ENCODE results near the gene TEX22. TPM values are rescaled to one million over a fixed set of nuclear protein-coding genes. Genes with fewer than 3 reads are reported as not detected.

The TEX22 gene
- 1 to 10 TPM in 1 of 2 donors, under 1 TPM in 1; 0.95 to 3.7 TPM for total RNA-seq

- Mint-ChIP-seq H3K27ac (peak within 1 kb of the TSS; percentile 74), H3K4me1 (peaks cover 5% of the 10 kb centered on the region), H3K9me3 (peaks cover 9% of the 10 kb centered on the region), H3K4me3 (peak within 1 kb of the TSS; percentile 72), H3K27me3 (no peaks in the 10 kb centered on the region), H3K36me3 (ENCODE audit: low read depth) (peaks cover 18% of the 10 kb centered on the region)
- ATAC-seq (replicated peaks), result peak; percentile 92
These were observed at the start of gene TEX22 for GRCh38 chr14:105398044-105398725. TSS of gene TEX22 (plus strand) at chr14:105398538. CDS start at chr14:105399341, 803 bp downstream.

DNA sequence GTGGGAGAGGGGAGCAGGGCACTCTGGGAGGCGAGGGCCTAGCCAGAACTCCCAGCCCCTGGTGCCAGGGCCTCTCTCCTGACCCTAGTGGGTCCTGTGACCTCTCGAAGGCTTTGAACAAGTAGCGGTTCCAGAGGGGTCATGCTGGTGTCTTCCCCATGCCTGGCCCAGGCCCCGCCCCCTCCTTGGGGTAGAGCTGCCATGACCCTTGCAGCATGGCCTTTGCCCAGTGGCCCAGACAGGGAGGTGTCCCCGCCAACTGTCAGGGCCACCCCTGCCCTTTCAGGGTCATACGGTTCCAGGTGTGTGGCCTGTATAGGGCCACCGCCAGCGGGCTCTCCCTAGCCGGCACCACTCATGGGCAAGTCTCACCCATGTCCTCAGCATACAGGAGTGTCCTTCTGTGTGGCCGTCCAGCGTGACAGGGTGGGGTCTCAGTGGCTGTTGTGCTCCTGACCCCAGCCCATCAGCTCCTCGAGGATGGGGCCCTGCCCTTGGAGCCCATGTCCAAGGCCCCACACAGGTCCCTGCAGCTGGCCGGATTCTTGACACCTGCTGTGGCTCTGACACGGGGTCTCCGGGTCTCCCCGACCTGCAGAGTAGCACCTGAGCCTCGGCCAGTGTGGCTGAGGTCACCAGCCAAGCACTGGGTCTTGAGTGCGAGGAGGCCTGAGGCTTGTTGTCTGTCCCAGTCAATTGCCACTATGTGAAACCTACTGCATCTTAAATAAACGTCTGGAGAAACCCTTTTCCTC lies 49.2 kb upstream of the TEX22 start:
- Mint-ChIP-seq H3K4me1 (no peaks in the 10 kb centered on the region), H3K27ac (no peak overlapping the region)
- ATAC-seq (replicated peaks), result no peak

GRCh38 chr14:105349992-105350391 lies 48.3 kb upstream of the TEX22 start:
- Mint-ChIP-seq H3K27ac (no peak overlapping the region), H3K27me3 (no peaks in the 10 kb centered on the region), H3K4me3 (no peak overlapping the region), H3K4me1 (no peaks in the 10 kb centered on the region), H3K9me3 (no peaks in the 10 kb centered on the region), H3K36me3 (ENCODE audit: low read depth) (no peaks in the 10 kb centered on the region)
- ATAC-seq (replicated peaks), result no peak

More for the DNA sequence above, 49.2 kb upstream of the TEX22 start:
- Mint-ChIP-seq H3K27me3 (no peaks in the 10 kb centered on the region), H3K9me3 (no peaks in the 10 kb centered on the region), H3K36me3 (ENCODE audit: low read depth) (no peaks in the 10 kb centered on the region), H3K4me3 (no peak overlapping the region)

- no peak for ATAC-seq (replicated peaks)
These were observed 47.7 kb upstream of the TEX22 start for GRCh38 chr14:105350450-105351244.

DNA sequence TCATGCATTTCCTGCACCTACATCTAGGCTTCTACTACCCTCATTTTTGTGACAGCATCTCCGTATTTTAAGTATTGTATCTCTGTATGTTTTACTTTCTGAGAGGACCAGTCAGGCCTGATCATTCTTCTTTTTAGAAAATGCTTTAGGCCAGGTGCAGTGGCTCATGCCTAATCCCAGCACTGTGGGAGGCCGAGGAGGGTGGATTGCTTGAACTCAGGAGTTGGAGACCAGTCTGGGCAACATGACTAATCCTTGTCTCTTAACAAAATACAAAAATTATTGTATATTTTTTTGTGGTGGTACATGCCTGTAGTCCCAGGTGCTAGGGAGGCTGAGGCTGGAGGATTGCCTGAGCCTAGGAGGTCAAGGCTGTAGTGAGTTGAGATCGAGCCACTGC lies 46.9 kb upstream of the TEX22 start:
- Mint-ChIP-seq H3K36me3 (ENCODE audit: low read depth) (no peaks in the 10 kb centered on the region), H3K4me1 (no peaks in the 10 kb centered on the region), H3K27ac (no peak overlapping the region), H3K9me3 (no peaks in the 10 kb centered on the region), H3K4me3 (no peak overlapping the region), H3K27me3 (no peaks in the 10 kb centered on the region)
- ATAC-seq (replicated peaks), result no peak

More at GRCh38 chr14:105350450-105351244, 47.7 kb upstream of the TEX22 start:
- H3K27ac Mint-ChIP-seq, result no peak overlapping the region
- H3K9me3 Mint-ChIP-seq, result no peaks in the 10 kb centered on the region
- no peak overlapping the region for H3K4me3 Mint-ChIP-seq
- no peaks in the 10 kb centered on the region for H3K27me3 Mint-ChIP-seq
- no peaks in the 10 kb centered on the region for H3K4me1 Mint-ChIP-seq
- no peaks in the 10 kb centered on the region for H3K36me3 Mint-ChIP-seq (ENCODE audit: low read depth)

- Mint-ChIP-seq H3K36me3 (ENCODE audit: low read depth) (no peaks in the 10 kb centered on the region), H3K27me3 (no peaks in the 10 kb centered on the region), H3K4me3 (no peak overlapping the region), H3K9me3 (no peaks in the 10 kb centered on the region), H3K4me1 (no peaks in the 10 kb centered on the region), H3K27ac (no peak overlapping the region)
- ATAC-seq (replicated peaks), result peak; percentile 98
These were observed 46.2 kb upstream of the TEX22 start for GRCh38 chr14:105351920-105352851.

DNA sequence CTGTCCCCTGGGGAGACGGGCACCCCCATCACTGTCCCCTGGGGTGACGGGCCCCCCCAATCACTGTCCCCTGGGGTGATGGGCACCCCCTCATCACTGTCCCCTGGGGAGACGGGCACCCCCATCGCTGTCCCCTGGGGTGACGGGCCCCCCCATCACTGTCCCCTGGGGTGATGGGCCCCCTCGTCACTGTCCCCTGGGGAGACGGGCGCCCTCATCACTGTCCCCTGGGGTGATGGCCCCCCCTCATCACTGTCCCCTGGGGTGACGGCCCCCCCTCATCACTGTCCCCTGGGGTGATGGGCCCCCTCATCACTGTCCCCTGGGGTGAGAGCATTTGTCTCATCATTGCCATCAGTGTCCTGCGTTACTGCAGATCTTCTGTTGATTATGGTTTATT lies 45.2 kb upstream of the TEX22 start:
- no peak overlapping the region for H3K27ac Mint-ChIP-seq
- H3K4me1 Mint-ChIP-seq, result no peaks in the 10 kb centered on the region
- no peak overlapping the region for H3K4me3 Mint-ChIP-seq
- H3K27me3 Mint-ChIP-seq, result no peaks in the 10 kb centered on the region
- no peaks in the 10 kb centered on the region for H3K9me3 Mint-ChIP-seq
- no peak for ATAC-seq (replicated peaks)
- no peaks in the 10 kb centered on the region for H3K36me3 Mint-ChIP-seq (ENCODE audit: low read depth)

GRCh38 chr14:105354541-105354940 lies 43.8 kb upstream of the TEX22 start:
- H3K4me3 Mint-ChIP-seq, result no peak overlapping the region
- no peaks in the 10 kb centered on the region for H3K27me3 Mint-ChIP-seq
- no peak overlapping the region for H3K27ac Mint-ChIP-seq
- no peaks in the 10 kb centered on the region for H3K36me3 Mint-ChIP-seq (ENCODE audit: low read depth)
- H3K9me3 Mint-ChIP-seq, result no peaks in the 10 kb centered on the region
- H3K4me1 Mint-ChIP-seq, result no peaks in the 10 kb centered on the region
- no peak for ATAC-seq (replicated peaks)

DNA sequence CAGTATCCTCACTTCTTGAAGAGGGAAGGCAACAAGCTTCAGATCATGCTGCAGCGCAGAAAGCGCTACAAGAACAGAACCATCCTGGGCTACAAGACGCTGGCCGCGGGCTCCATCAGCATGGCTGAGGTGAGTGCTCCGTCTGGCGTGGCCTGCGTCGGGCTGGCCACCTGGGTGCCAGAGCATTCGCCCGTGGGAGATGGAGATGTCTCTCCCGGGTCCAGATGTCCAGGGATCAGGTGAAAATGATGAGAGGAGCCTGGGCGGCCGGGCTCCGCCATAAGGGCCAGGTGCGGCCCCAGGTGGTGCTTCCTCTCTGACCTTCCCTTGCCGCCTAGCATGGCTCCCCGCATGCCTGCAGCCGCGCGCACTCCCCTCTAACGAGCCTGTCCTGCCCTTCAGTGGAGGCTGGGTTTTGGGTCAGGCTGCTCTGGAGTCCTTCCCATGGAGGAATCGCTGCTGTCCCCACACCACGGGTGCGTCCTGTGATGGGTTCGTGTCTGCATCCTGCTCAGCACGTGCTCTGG lies 43.2 kb upstream of the TEX22 start:
- ATAC-seq (replicated peaks), result no peak
- Mint-ChIP-seq H3K4me1 (no peaks in the 10 kb centered on the region), H3K9me3 (no peaks in the 10 kb centered on the region), H3K4me3 (no peak overlapping the region), H3K27me3 (no peaks in the 10 kb centered on the region), H3K36me3 (ENCODE audit: low read depth) (no peaks in the 10 kb centered on the region), H3K27ac (no peak overlapping the region)

- Mint-ChIP-seq H3K27ac (no peak overlapping the region), H3K36me3 (ENCODE audit: low read depth) (no peaks in the 10 kb centered on the region), H3K27me3 (no peaks in the 10 kb centered on the region), H3K9me3 (no peaks in the 10 kb centered on the region), H3K4me1 (no peaks in the 10 kb centered on the region), H3K4me3 (no peak overlapping the region)
- ATAC-seq (replicated peaks), result no peak
These were observed 42.3 kb upstream of the TEX22 start for GRCh38 chr14:105355850-105356604.

DNA sequence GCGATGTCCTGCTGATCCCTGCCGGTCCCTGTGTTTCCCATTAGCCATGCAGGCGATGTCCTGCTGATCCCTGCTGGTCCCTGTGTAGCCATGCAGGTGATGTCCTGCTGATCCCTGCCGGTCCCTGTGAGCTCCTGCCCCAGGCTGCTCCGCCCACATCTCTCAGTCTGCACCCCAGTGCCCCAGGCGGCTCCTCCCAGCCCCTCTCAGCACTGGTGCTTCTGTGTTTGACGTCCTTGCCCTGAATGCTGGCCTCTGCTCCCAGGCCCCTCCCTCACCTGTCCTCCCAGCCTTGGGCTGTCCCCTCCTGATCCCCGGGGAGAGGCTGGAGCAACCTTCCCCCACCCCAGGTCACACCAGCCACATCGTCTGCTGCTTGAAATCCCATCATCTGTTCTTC lies 41.4 kb upstream of the TEX22 start:
- H3K9me3 Mint-ChIP-seq, result no peaks in the 10 kb centered on the region
- H3K4me1 Mint-ChIP-seq, result no peaks in the 10 kb centered on the region
- H3K36me3 Mint-ChIP-seq (ENCODE audit: low read depth), result no peaks in the 10 kb centered on the region
- no peak overlapping the region for H3K27ac Mint-ChIP-seq
- no peak for ATAC-seq (replicated peaks)
- H3K4me3 Mint-ChIP-seq, result no peak overlapping the region
- no peaks in the 10 kb centered on the region for H3K27me3 Mint-ChIP-seq

GRCh38 chr14:105357626-105358025 lies 40.7 kb upstream of the TEX22 start:
- no peaks in the 10 kb centered on the region for H3K9me3 Mint-ChIP-seq
- no peaks in the 10 kb centered on the region for H3K4me1 Mint-ChIP-seq
- no peak overlapping the region for H3K4me3 Mint-ChIP-seq
- no peaks in the 10 kb centered on the region for H3K27me3 Mint-ChIP-seq
- no peak overlapping the region for H3K27ac Mint-ChIP-seq
- ATAC-seq (replicated peaks), result no peak
- no peaks in the 10 kb centered on the region for H3K36me3 Mint-ChIP-seq (ENCODE audit: low read depth)

DNA sequence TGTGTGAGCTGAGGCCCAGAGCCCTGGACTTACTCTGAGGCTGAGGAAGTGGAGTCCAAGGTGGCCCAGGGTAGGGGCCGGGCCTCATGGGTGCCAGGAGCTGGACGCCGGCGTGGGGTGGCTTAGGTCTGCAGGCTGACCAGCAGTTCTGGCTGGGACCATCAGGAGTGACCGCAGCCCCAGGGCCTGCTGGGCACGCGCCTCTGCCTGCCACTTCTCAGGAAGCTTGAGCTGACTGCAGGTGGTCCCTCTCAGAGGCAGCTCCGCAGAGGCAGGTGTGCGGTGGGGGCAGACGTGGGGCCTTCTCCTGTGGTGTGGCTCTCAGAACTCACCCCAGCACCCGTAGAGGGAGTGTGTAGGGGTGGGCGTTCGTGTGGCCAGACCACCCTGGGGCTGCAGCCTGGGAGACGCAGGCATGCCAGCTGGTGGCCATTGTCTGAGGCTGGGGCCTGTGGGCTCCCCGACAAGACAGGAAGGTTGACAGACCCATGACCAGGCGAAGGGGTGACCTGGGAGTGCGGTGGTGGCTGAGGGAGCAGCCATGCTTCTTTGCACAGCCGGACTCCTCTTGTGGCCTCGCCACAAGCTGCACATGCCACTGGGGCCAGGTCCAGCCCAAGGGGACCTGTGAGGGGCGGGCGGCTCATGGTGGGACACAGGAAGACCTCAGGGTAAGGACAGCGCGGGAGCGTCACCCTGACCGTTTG lies 40.0 kb upstream of the TEX22 start:
- Mint-ChIP-seq H3K9me3 (no peaks in the 10 kb centered on the region), H3K4me1 (no peaks in the 10 kb centered on the region), H3K27ac (no peak overlapping the region), H3K36me3 (ENCODE audit: low read depth) (no peaks in the 10 kb centered on the region), H3K4me3 (no peak overlapping the region), H3K27me3 (no peaks in the 10 kb centered on the region)
- no peak for ATAC-seq (replicated peaks)

Data from activated T-helper 17 cell treated with anti-CD3 and anti-CD28 coated beads, Interleukin-2, amount 50 U/mL, for 72 hours (primary cell).